CD4-positive, CD25-positive, alpha-beta regulatory T cell (primary cell): ENCODE data around the gene SLC66A2. TPM values are rescaled to one million over a fixed set of nuclear protein-coding genes. Genes with fewer than 3 reads are reported as not detected.

Experiments
- ATAC-seq, 2 donors: fragments of 150-1000 bp; cut with Tn5 transposase; one replicate each; pipeline ENCODE4 v1.10.0; 2021; ENCODE audit warnings: low read depth in 2 of 2, moderate number of reproducible peaks in 2 of 2, moderate library complexity in 1 of 2
- DNase-seq, 3 donors: peaks; one replicate each; pipeline versions ENCODE4 v3.0.0 to v3.0.0-alpha.2; 2012 to 2022; ENCODE audit warnings: mixed read lengths in 1 of 3
- H3K27ac ChIP-seq: one replicate; pipeline ENCODE4 v1.7.0; 2013; ENCODE audit warnings: mild to moderate bottlenecking, low read length; ENCODE audit not compliant: insufficient read depth, poor library complexity, severe bottlenecking
- H3K27me3 ChIP-seq: one replicate; pipeline ENCODE4 v1.7.0; 2013; ENCODE audit warnings: low read length; ENCODE audit not compliant: control insufficient read depth, insufficient read depth
- H3K36me3 ChIP-seq: one replicate; pipeline ENCODE4 v1.7.0; 2013; ENCODE audit warnings: mild to moderate bottlenecking, low read length, moderate library complexity; ENCODE audit not compliant: control insufficient read depth, insufficient read depth
- H3K4me1 ChIP-seq: 2 replicates; pipeline ENCODE4 v1.7.0; 2013; ENCODE audit warnings: mild to moderate bottlenecking, low read length; ENCODE audit not compliant: insufficient read depth, control insufficient read depth, poor library complexity, severe bottlenecking
- H3K4me3 ChIP-seq: one replicate; pipeline ENCODE4 v1.7.0; 2013; ENCODE audit warnings: low read depth, mild to moderate bottlenecking, low read length, moderate library complexity
- H3K9me3 ChIP-seq, 2 experiments: 1 replicate in 1 of 2; 2 replicates in 1 of 2; pipeline ENCODE4 v1.7.0; 2013; ENCODE audit warnings: low read length in 2 of 2, mild to moderate bottlenecking in 1 of 2, moderate library complexity in 1 of 2; ENCODE audit not compliant: control insufficient read depth in 2 of 2
- H3K27ac Mint-ChIP-seq, 3 donors: one replicate each; pipeline ENCODE4 v1.8.0; 2020 to 2022; ENCODE audit warnings: mild to moderate bottlenecking in 3 of 3, mixed read lengths in 3 of 3, moderate library complexity in 2 of 3
- H3K27me3 Mint-ChIP-seq: one replicate; pipeline ENCODE4 v1.8.0; 2022; ENCODE audit warnings: mild to moderate bottlenecking, mixed read lengths
- H3K36me3 Mint-ChIP-seq: one replicate; pipeline ENCODE4 v1.8.0; 2020; ENCODE audit warnings: mixed read lengths
- H3K4me1 Mint-ChIP-seq, 4 donors: one replicate each; pipeline ENCODE4 v1.8.0; 2020 to 2022; ENCODE audit warnings: mixed read lengths in 4 of 4, mild to moderate bottlenecking in 1 of 4
- H3K4me3 Mint-ChIP-seq, 4 donors: one replicate each; pipeline ENCODE4 v1.8.0; 2020 to 2022; ENCODE audit warnings: mild to moderate bottlenecking in 4 of 4, mixed read lengths in 4 of 4, moderate library complexity in 3 of 4
- H3K9me3 Mint-ChIP-seq, 7 donors: one replicate each; pipeline ENCODE4 v1.8.0; 2020 to 2022; ENCODE audit warnings: mixed read lengths in 7 of 7, mild to moderate bottlenecking in 3 of 7, moderate library complexity in 2 of 7
- polyA plus RNA-seq, 4 donors: library from polyadenylated mRNA; unstranded; fragments of 300-500 nt; fragmentation: Illumina TruSeq; gene quantifications; one replicate each; pipeline ENCODE4 v1.2.3, GENCODE V29; 2021
- total RNA-seq: library from RNA; stranded (reverse); gene quantifications from one replicate; pipeline ENCODE4 v1.2.3, GENCODE V29; 2022

Gene SLC66A2
- total and polyA plus RNA-seq, 5 donors from 2014 or later: 11.7 to 49.6 (median 14.4) TPM

DNA sequence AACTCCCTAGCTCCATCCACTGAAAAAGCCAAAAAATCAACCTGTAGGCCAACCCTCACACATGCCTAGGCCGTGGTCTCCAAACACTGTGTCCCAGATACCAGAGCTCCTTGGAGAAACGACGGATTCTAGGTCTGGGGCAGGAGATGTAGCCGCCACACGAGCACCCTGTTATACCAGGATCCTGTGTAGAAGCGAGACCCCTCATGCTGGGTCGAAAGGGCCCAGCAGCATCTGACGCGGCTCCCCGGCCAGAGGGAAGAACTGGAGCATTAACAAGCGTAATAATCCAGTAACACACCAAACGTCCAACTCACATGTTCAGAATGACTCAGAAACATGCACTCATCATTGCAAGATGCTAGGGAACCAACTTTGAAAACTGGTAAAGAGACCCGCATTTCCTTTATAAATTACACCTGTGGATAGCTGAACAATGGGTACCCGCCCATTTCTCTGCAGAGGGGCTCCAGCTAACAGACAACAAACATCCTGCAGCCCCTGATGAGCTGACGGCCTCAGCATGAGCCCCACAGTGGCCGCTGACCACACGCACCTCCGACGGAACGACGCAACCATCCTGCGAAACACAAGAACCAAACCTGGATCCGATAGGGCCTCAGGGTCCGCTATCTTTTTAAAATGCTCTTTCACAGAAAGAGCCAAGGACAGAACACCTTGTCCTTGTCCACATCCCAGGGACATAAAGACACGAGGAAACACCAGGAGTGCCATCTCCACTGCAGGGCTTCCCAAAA is 14.2 kb downstream of the SLC66A2 start:
- no peak overlapping the region for H3K4me3 Mint-ChIP-seq
- H3K4me3 ChIP-seq: no peak overlapping the region
- DNase-seq (no peak), ATAC-seq (no peak)
- H3K36me3 Mint-ChIP-seq: peaks cover 81% of the 10 kb centered on the region
- H3K27ac ChIP-seq: no peak overlapping the region
- no peak overlapping the region for H3K27ac Mint-ChIP-seq
- no peaks in the 10 kb centered on the region for H3K27me3 ChIP-seq
- H3K27me3 Mint-ChIP-seq: no peaks in the 10 kb centered on the region
- H3K9me3 Mint-ChIP-seq: peaks cover 5 to 32% (median 12%) of the 10 kb centered on the region in 7 donors
- no peaks in the 10 kb centered on the region for H3K4me1 ChIP-seq
- peaks cover 11 to 44% of the 10 kb centered on the region in 2 experiments for H3K9me3 ChIP-seq
- peaks cover 8 to 23% (median 14%) of the 10 kb centered on the region in 4 donors for H3K4me1 Mint-ChIP-seq
- peaks cover 68% of the 10 kb centered on the region for H3K36me3 ChIP-seq

GRCh38 chr18:79936641-79937040 is 14.8 kb downstream of the SLC66A2 start:
- ATAC-seq (no peak), DNase-seq (no peak)
- no peak overlapping the region for H3K4me3 Mint-ChIP-seq
- no peaks in the 10 kb centered on the region for H3K27me3 Mint-ChIP-seq
- H3K9me3 Mint-ChIP-seq: peaks cover 5 to 35% (median 16%) of the 10 kb centered on the region in 7 donors
- Histone ChIP-seq H3K27ac (no peak overlapping the region), H3K36me3 (peaks cover 63% of the 10 kb centered on the region), H3K4me3 (no peak overlapping the region), H3K27me3 (no peaks in the 10 kb centered on the region), H3K9me3 (peaks cover 14 to 50% of the 10 kb centered on the region in 2 experiments), H3K4me1 (no peaks in the 10 kb centered on the region)
- peaks cover 5 to 18% (median 11%) of the 10 kb centered on the region in 4 donors for H3K4me1 Mint-ChIP-seq
- H3K27ac Mint-ChIP-seq: no peak overlapping the region
- peaks cover 80% of the 10 kb centered on the region for H3K36me3 Mint-ChIP-seq

DNA sequence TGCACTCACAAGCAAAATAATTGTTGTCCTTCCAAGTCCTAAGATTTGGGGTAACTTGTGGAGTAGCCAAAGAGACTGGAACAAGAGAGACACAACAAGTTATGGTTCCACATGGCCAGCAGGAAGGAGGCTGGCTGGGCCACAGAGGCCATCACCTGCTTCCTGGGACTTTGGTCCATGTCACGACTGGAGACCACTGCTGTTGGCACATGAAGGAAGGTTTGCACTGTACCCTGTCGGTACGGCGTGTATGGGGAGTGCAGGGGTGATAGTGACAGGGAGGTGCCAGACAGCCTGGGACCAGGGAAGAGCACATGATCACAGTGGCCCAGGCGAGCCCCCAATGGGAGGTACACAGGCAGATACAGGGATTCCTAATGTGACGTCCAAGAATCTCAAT is 15.5 kb downstream of the SLC66A2 start:
- peaks cover 62% of the 10 kb centered on the region for H3K36me3 ChIP-seq
- H3K4me3 Mint-ChIP-seq: no peak overlapping the region
- no peak overlapping the region for H3K4me3 ChIP-seq
- peaks cover 5 to 18% (median 11%) of the 10 kb centered on the region in 4 donors for H3K4me1 Mint-ChIP-seq
- H3K36me3 Mint-ChIP-seq: peaks cover 87% of the 10 kb centered on the region
- no peaks in the 10 kb centered on the region for H3K4me1 ChIP-seq
- no peaks in the 10 kb centered on the region for H3K27me3 Mint-ChIP-seq
- H3K9me3 Mint-ChIP-seq: peaks cover 5 to 42% (median 21%) of the 10 kb centered on the region in 7 donors
- peaks cover 21 to 55% of the 10 kb centered on the region in 2 experiments for H3K9me3 ChIP-seq
- ATAC-seq (no peak), DNase-seq (no peak)
- no peak overlapping the region for H3K27ac Mint-ChIP-seq
- no peaks in the 10 kb centered on the region for H3K27me3 ChIP-seq
- no peak overlapping the region for H3K27ac ChIP-seq

DNA sequence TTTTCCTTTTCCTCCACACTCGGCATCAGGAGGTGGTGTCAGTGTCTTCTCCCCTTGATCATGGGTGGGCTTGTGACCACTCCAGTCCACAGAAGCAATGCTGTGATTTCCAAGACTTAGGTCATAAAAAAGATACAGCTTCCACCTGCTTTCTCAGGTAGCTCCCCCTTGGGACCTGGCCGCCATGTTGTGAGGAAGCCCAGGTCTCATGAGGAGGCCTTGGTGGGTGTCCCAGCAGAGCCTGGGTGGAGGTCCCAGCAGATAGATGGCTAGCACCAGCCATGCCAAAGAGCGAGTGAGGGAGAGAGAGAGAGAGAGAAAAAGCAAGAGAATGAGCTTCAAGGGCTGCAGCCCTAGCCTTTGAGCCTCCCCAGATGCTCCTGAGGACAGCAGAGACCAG is 16.0 kb downstream of the SLC66A2 start:
- Mint-ChIP-seq H3K4me3 (no peak overlapping the region), H3K9me3 (peaks cover 5 to 42% (median 22%) of the 10 kb centered on the region in 7 donors), H3K4me1 (peaks cover 5 to 18% (median 11%) of the 10 kb centered on the region in 4 donors), H3K36me3 (peaks cover 87% of the 10 kb centered on the region), H3K27ac (no peak overlapping the region), H3K27me3 (no peaks in the 10 kb centered on the region)
- H3K36me3 ChIP-seq: peaks cover 62% of the 10 kb centered on the region
- no peak overlapping the region for H3K27ac ChIP-seq
- H3K27me3 ChIP-seq: no peaks in the 10 kb centered on the region
- ATAC-seq: no peak
- H3K4me1 ChIP-seq: no peaks in the 10 kb centered on the region
- H3K4me3 ChIP-seq: no peak overlapping the region
- no peak for DNase-seq
- H3K9me3 ChIP-seq: peaks cover 24 to 55% of the 10 kb centered on the region in 2 experiments

DNA sequence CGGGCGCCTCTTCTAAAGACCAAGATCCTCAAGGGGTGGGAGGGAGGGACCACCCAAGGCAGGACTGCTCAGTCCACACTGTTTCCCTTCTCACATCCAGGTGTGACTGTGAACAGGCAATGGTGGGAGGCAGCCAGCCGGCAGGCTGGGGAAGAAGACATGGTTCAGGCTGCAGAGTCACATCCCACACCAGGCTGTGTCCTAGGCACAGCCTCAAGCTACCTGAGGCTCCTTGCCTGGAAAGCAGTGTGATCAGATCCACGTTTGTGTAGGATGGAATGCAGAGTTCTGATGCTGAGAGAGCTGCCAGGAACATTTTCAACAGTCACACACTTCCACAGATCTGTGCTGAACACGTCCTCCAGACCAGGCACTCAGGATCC is 16.4 kb downstream of the SLC66A2 start:
- Mint-ChIP-seq H3K36me3 (peaks cover 89% of the 10 kb centered on the region), H3K27me3 (no peaks in the 10 kb centered on the region), H3K4me1 (peaks cover 5 to 17% (median 11%) of the 10 kb centered on the region in 4 donors), H3K9me3 (peaks cover 5 to 45% (median 22%) of the 10 kb centered on the region in 7 donors), H3K27ac (no peak overlapping the region), H3K4me3 (no peak overlapping the region)
- ATAC-seq: no peak
- no peak overlapping the region for H3K27ac ChIP-seq
- no peak overlapping the region for H3K4me3 ChIP-seq
- no peaks in the 10 kb centered on the region for H3K4me1 ChIP-seq
- H3K36me3 ChIP-seq: peaks cover 61% of the 10 kb centered on the region
- DNase-seq: no peak
- H3K27me3 ChIP-seq: no peaks in the 10 kb centered on the region
- H3K9me3 ChIP-seq: peaks cover 28 to 59% of the 10 kb centered on the region in 2 experiments

- no peak overlapping the region for H3K27ac Mint-ChIP-seq
- H3K4me3 ChIP-seq: no peak overlapping the region
- peaks cover 2 to 12% (median 8%) of the 10 kb centered on the region in 4 donors for H3K4me1 Mint-ChIP-seq
- peaks cover 89% of the 10 kb centered on the region for H3K36me3 Mint-ChIP-seq
- ATAC-seq (no peak), DNase-seq (no peak)
- no peaks in the 10 kb centered on the region for H3K27me3 Mint-ChIP-seq
- H3K9me3 ChIP-seq: peaks cover 33 to 65% of the 10 kb centered on the region in 2 experiments
- peaks cover 9 to 51% (median 24%) of the 10 kb centered on the region in 7 donors for H3K9me3 Mint-ChIP-seq
- H3K27me3 ChIP-seq: no peaks in the 10 kb centered on the region
- H3K27ac ChIP-seq: no peak overlapping the region
- peaks cover 61% of the 10 kb centered on the region for H3K36me3 ChIP-seq
- H3K4me3 Mint-ChIP-seq: no peak overlapping the region
- H3K4me1 ChIP-seq: no peaks in the 10 kb centered on the region
These were observed 16.9 kb downstream of the SLC66A2 start for GRCh38 chr18:79934311-79935097.

- peaks cover 89% of the 10 kb centered on the region for H3K36me3 Mint-ChIP-seq
- H3K27ac Mint-ChIP-seq: no peak overlapping the region
- peaks cover 41 to 72% of the 10 kb centered on the region in 2 experiments for H3K9me3 ChIP-seq
- no peaks in the 10 kb centered on the region for H3K27me3 ChIP-seq
- peaks cover 8 to 57% (median 29%) of the 10 kb centered on the region in 7 donors for H3K9me3 Mint-ChIP-seq
- ATAC-seq (no peak), DNase-seq (no peak)
- H3K4me3 ChIP-seq: no peak overlapping the region
- H3K27me3 Mint-ChIP-seq: no peaks in the 10 kb centered on the region
- H3K4me1 Mint-ChIP-seq: peaks cover 0 to 12% (median 7%) of the 10 kb centered on the region in 4 donors
- H3K4me3 Mint-ChIP-seq: no peak overlapping the region
- no peaks in the 10 kb centered on the region for H3K4me1 ChIP-seq
- peaks cover 69% of the 10 kb centered on the region for H3K36me3 ChIP-seq
- no peak overlapping the region for H3K27ac ChIP-seq
These were observed 17.7 kb downstream of the SLC66A2 start for GRCh38 chr18:79933765-79934164.
